GM12878 (cell line): ENCODE data around the gene CANT1. TPM values are rescaled to one million over a fixed set of nuclear protein-coding genes. Genes with fewer than 3 reads are reported as not detected.

Source experiments
- ATAC-seq: fragments of 200-7000 bp; cut with Tn5 transposase; 3 replicates; pipeline ENCODE4 v1.9.1; 2020; ENCODE audit warnings: mild to moderate bottlenecking, moderate library complexity
- BruUV-seq: library from RNA; stranded (reverse); fragments of 400-500 nt; replicated peaks from 2 replicates; lab custom pipeline; 2021; lab: Mats Ljungman, UMichigan
- CTCF ChIA-PET: fragments of 300-600 bp; sonication (Branson Sonifier 250); formaldehyde crosslinking; extraction: SDS; loops from one replicate; lab custom pipeline; 2021; ENCODE audit warnings: inconsistent platforms; lab: Yijun Ruan, JAX
- POLR2A ChIA-PET: fragments of 350-600 bp; formaldehyde crosslinking; extraction: SDS; loops from one replicate; lab custom pipeline; 2021; ENCODE audit warnings: inconsistent platforms; lab: Charles Lee
- RAD21 ChIA-PET: fragments of 300-600 bp; sonication (Branson Sonifier 250); formaldehyde crosslinking; loops from one replicate; lab custom pipeline; 2023; ENCODE audit warnings: antibody characterized with exemption; ENCODE audit not compliant: unreplicated experiment; lab: Charles Lee
- SMC1A ChIA-PET: fragments of 300-600 bp; sonication (Branson Sonifier 250); formaldehyde crosslinking; loops from one replicate; lab custom pipeline; 2023; ENCODE audit not compliant: unreplicated experiment, uncharacterized antibody; lab: Charles Lee
- DNase-seq: peaks from one replicate; pipeline ENCODE4 v3.0.0-alpha.2; 2011; ENCODE audit warnings: low read depth, low spot score
- FAIRE-seq: peaks from 3 replicates; lab custom pipeline; 2011; peaks lifted over from hg19 to GRCh38; lab: Jason Lieb, UNC
- H2AFZ ChIP-seq: 2 replicates; pipeline ENCODE4 v1.6.0; 2011; ENCODE audit warnings: low read depth, low read length, control low read depth; ENCODE audit not compliant: control insufficient read depth
- H3K27ac ChIP-seq: 2 replicates; pipeline ENCODE4 v1.5.1; 2011; ENCODE audit warnings: control low read depth; ENCODE audit not compliant: control insufficient read depth, insufficient read depth
- H3K27me3 ChIP-seq, 2 experiments: replicated peaks in 1 of 2; 2 replicates each; pipeline versions ENCODE4 v1.6.0 to v1.6.1; 2011; ENCODE audit warnings: low read length in 1 of 2; ENCODE audit not compliant: control insufficient read depth in 2 of 2, insufficient read depth in 2 of 2
- H3K36me3 ChIP-seq, 2 experiments: 2 replicates each; pipeline ENCODE4 v1.5.1; 2011; ENCODE audit warnings: low read length in 1 of 2; ENCODE audit not compliant: control insufficient read depth in 2 of 2, insufficient read depth in 2 of 2
- H3K4me1 ChIP-seq: 2 replicates; pipeline ENCODE4 v1.6.1; 2011; ENCODE audit warnings: mild to moderate bottlenecking, low read length, moderate library complexity, mixed read lengths; ENCODE audit not compliant: control insufficient read depth, insufficient read depth
- H3K4me2 ChIP-seq: 2 replicates; pipeline ENCODE4 v1.6.0; 2011; ENCODE audit warnings: control low read depth; ENCODE audit not compliant: control insufficient read depth, insufficient read depth
- H3K4me3 ChIP-seq: fragments of 200-600 bp; sonication (generic); 2 replicates; pipeline ENCODE4 v1.5.1; 2016
- H3K79me2 ChIP-seq: 2 replicates; pipeline ENCODE4 v1.6.0; 2011; ENCODE audit warnings: low read length; ENCODE audit not compliant: control insufficient read depth, insufficient read depth
- H3K9ac ChIP-seq: 2 replicates; pipeline ENCODE4 v1.8.0; 2011; ENCODE audit warnings: low read length, control low read depth, mixed read lengths; ENCODE audit not compliant: control insufficient read depth, insufficient read depth
- H3K9me3 ChIP-seq: replicated peaks from 3 replicates; pipeline ENCODE4 v1.5.1; 2011; ENCODE audit warnings: mild to moderate bottlenecking, low read length; ENCODE audit not compliant: control insufficient read depth, insufficient read depth
- H4K20me1 ChIP-seq: 2 replicates; pipeline ENCODE4 v1.6.0; 2011; ENCODE audit not compliant: control insufficient read depth, insufficient read depth
- BCL11A ChIP-seq: IDR thresholded peaks from 2 replicates; pipeline ENCODE4 v1.6.1; 2011; ENCODE audit warnings: low read depth, low read length
- CUX1 ChIP-seq: IDR thresholded peaks from 2 replicates; pipeline ENCODE4 v1.6.1; 2012; ENCODE audit warnings: improper control_type of control experiment, low read depth, low read length; ENCODE audit not compliant: insufficient replicate concordance
- EZH2 ChIP-seq: IDR thresholded peaks from 2 replicates; pipeline ENCODE4 v1.6.1; 2012; ENCODE audit warnings: low read depth, mild to moderate bottlenecking, control low read depth, inconsistent platforms, low read length, borderline replicate concordance; ENCODE audit not compliant: control insufficient read depth
- FOS ChIP-seq: IDR thresholded peaks from 3 replicates; pipeline ENCODE4 v1.6.1; 2011; ENCODE audit warnings: borderline replicate concordance; ENCODE audit not compliant: insufficient read length; ENCODE audit errors: extremely low read depth
- POU2F2 ChIP-seq: IDR thresholded peaks from 3 replicates; pipeline ENCODE4 v1.6.1; 2011; ENCODE audit warnings: low read depth, mild to moderate bottlenecking, low read length, borderline replicate concordance
- RELB ChIP-seq: fragments of 450-650 bp; IDR thresholded peaks from 2 replicates; pipeline ENCODE4 v1.6.1; 2017; ENCODE audit warnings: low read depth, mild to moderate bottlenecking, moderate library complexity
- SRF ChIP-seq, 2 experiments: IDR thresholded peaks; 2 replicates each; pipeline ENCODE4 v1.6.1; 2011; ENCODE audit warnings: low read depth in 2 of 2, low read length in 2 of 2, mild to moderate bottlenecking in 1 of 2, moderate library complexity in 1 of 2
- TBL1XR1 ChIP-seq: IDR thresholded peaks from 2 replicates; pipeline ENCODE4 v1.6.1; 2012; ENCODE audit warnings: low read depth, low read length, improper control_type of control experiment
- WGBS: methylation state at CpG from one replicate; pipeline ENCODE4 v1.1.6; 2016; ENCODE audit warnings: low lambda C conversion rate; ENCODE audit not compliant: insufficient replicate concordance, insufficient coverage; ENCODE audit errors: missing lambda C conversion rate; 5-methylcytosine and 5-hydroxymethylcytosine counted together
- in situ Hi-C: fragments of 300-500 bp; cut with MboI; formaldehyde crosslinking; loops from 9 replicates; pipeline ENCODE4 v1.14.3; 2018; ENCODE audit warnings: mixed read lengths
- intact Hi-C: fragments of 100-400 bp; cut with micrococcal nuclease; formaldehyde crosslinking; loops from one replicate; pipeline ENCODE4 v1.14.2; 2022; ENCODE audit not compliant: unreplicated experiment
- polyA plus RNA-seq, 11 experiments: library from polyadenylated mRNA; depleted of rRNA in 4 of 11; unstranded in 6 of 11; stranded (reverse) in 5 of 11; fragments of >200 nt; fragmentation: Nextera tagmentation in 4 of 11; fragmentation: Illumina TruSeq in 1 of 11; extraction: Ambion mirVana in 4 of 11; extraction: Trizol in 1 of 11; gene quantifications; 1 replicate in 1 of 11; 2 replicates in 10 of 11; pipeline versions ENCODE4 v1.2.1 to v1.2.3, GENCODE V29; 2011 to 2016; ENCODE audit warnings: inconsistent platforms in 2 of 11, missing spikeins in 2 of 11, low read depth in 1 of 11
- total RNA-seq, 4 experiments: library from RNA; depleted of rRNA in 3 of 4; stranded (reverse); fragments of >200 nt in 3 of 4; fragmentation: Illumina TruSeq in 1 of 4; extraction: Trizol in 1 of 4; gene quantifications; 2 replicates each; pipeline versions ENCODE4 v1.2.1 to v1.2.3, GENCODE V29; 2013 to 2021

Gene CANT1
- total and polyA plus RNA-seq, 10 of the 15 experiments (the other 5 are each of a cell fraction or from before 2014, with no cell fraction given), result 2.2 to 59.2 (median 20.2) TPM

GRCh38 chr17:79003661-79004411, 5.7 kb downstream of the CANT1 start:
- WGBS, result 93% methylated on average over 2 of the region's 3 CpGs
- no peak overlapping the region for H3K9ac ChIP-seq

GRCh38 chr17:79002796-79003593, 6.6 kb downstream of the CANT1 start:
- Histone ChIP-seq H3K27ac (no peak overlapping the region), H3K9ac (no peak overlapping the region), H3K4me2 (no peak overlapping the region), H3K4me1 (peaks cover under 1% of the 10 kb centered on the region; the same call in 1 of the 2 replicates), H3K79me2 (peaks cover 23% of the 10 kb centered on the region), H3K9me3 (no peaks in the 10 kb centered on the region), H3K4me3 (no peak overlapping the region), H3K36me3 (peaks cover 0 to 2% of the 10 kb centered on the region in 2 experiments; a peak in 3 of 4 replicates), H4K20me1 (no peaks in the 10 kb centered on the region; the same call in none of the 2 replicates), H2AFZ (no peak overlapping the region), H3K27me3 (no peaks in the 10 kb centered on the region)
- 80% methylated on average over 20 of the region's 20 CpGs for WGBS
- ChIA-PET SMC1A (no interaction called here), RAD21 (no interaction called here), POLR2A (no interaction called here), CTCF (no interaction called here)
- intact Hi-C loops, result no loop called here
- DNase-seq (no peak), ATAC-seq (no peak), FAIRE-seq (no peak)
- in situ Hi-C loops, result no loop called here
- BruUV-seq, result no TSS peak
- TF ChIP-seq TBL1XR1, result no peak
- no peak for TF ChIP-seq BCL11A
- TF ChIP-seq RELB, result no peak
- TF ChIP-seq SRF (IDR thresholded peaks at IDR 0.05; ENCODE audit: low read depth in 2 of 2, low read length in 2 of 2), result no peak
- TF ChIP-seq CUX1, result no peak

More at GRCh38 chr17:79003661-79004411, 5.7 kb downstream of the CANT1 start:
- Histone ChIP-seq H3K4me1 (peaks cover 4% of the 10 kb centered on the region; the same call in 1 of the 2 replicates), H3K4me2 (no peak overlapping the region), H3K9me3 (no peaks in the 10 kb centered on the region), H3K27ac (no peak overlapping the region), H3K79me2 (peaks cover 31% of the 10 kb centered on the region), H2AFZ (no peak overlapping the region), H3K36me3 (no peaks in the 10 kb centered on the region; a peak in 1 of 4 replicates), H3K4me3 (no peak overlapping the region), H3K27me3 (no peaks in the 10 kb centered on the region), H4K20me1 (no peaks in the 10 kb centered on the region; the same call in none of the 2 replicates)
- ChIA-PET CTCF (no interaction called here), POLR2A (no interaction called here), SMC1A (no interaction called here), RAD21 (no interaction called here)
- in situ Hi-C loops, result no loop called here
- BruUV-seq, result no TSS peak
- ATAC-seq (no peak), FAIRE-seq (no peak), DNase-seq (no peak)
- no peak for TF ChIP-seq FOS
- no peak for TF ChIP-seq POU2F2
- TF ChIP-seq EZH2, result no peak
- intact Hi-C loops, result no loop called here
